H1 (cell line): ENCODE results near the gene DENND10. TPM values are rescaled to one million over a fixed set of nuclear protein-coding genes. Genes with fewer than 3 reads are reported as not detected.

Experiments used
- CTCF ChIA-PET: fragments of 300-600 bp; sonication (Branson Sonifier 250); formaldehyde crosslinking; loops from one replicate; lab custom pipeline; 2021; ENCODE audit not compliant: partially characterized antibody; lab: Charles Lee
- POLR2A ChIA-PET: fragments of 300-600 bp; sonication (Branson Sonifier 250); formaldehyde crosslinking; loops from one replicate; lab custom pipeline; 2021; ENCODE audit warnings: inconsistent platforms; ENCODE audit not compliant: partially characterized antibody; lab: Charles Lee
- DNase-seq, 2 experiments: peaks; one replicate each; pipeline versions ENCODE4 v3.0.0 to v3.0.0-alpha.2; 2010 to 2022; ENCODE audit warnings: low spot score in 2 of 2, low read depth in 1 of 2, mixed read lengths in 1 of 2
- FAIRE-seq: peaks from 2 replicates; lab custom pipeline; 2011; peaks lifted over from hg19 to GRCh38; lab: Jason Lieb, UNC
- H2AFZ ChIP-seq: 2 replicates; pipeline ENCODE4 v1.8.1; 2012; ENCODE audit warnings: low read length, inconsistent platforms
- H2AK5ac ChIP-seq: 2 replicates; pipeline ENCODE4 v1.6.1; 2013; ENCODE audit warnings: low read depth, low read length
- H2BK120ac ChIP-seq: replicated peaks from 2 replicates; pipeline ENCODE3; 2013; ENCODE audit warnings: low read depth, low read length, inconsistent platforms
- H2BK12ac ChIP-seq: 2 replicates; pipeline ENCODE4 v1.6.1; 2013; ENCODE audit warnings: low read depth, low read length
- H2BK15ac ChIP-seq: 2 replicates; pipeline ENCODE4 v1.6.1; 2013; ENCODE audit warnings: low read length
- H2BK20ac ChIP-seq: 2 replicates; pipeline ENCODE4 v1.6.1; 2013; ENCODE audit warnings: low read length
- H2BK5ac ChIP-seq: 2 replicates; pipeline ENCODE4 v1.6.1; 2013; ENCODE audit warnings: low read depth, low read length
- H3K14ac ChIP-seq: 2 replicates; pipeline ENCODE4 v1.6.1; 2013; ENCODE audit warnings: inconsistent platforms; ENCODE audit not compliant: insufficient read length
- H3K18ac ChIP-seq: 2 replicates; pipeline ENCODE4 v1.6.1; 2013; ENCODE audit warnings: low read length; ENCODE audit errors: extremely low read depth
- H3K23ac ChIP-seq: 2 replicates; pipeline ENCODE4 v1.6.1; 2013; ENCODE audit warnings: inconsistent platforms; ENCODE audit not compliant: insufficient read length
- H3K23me2 ChIP-seq: 2 replicates; pipeline ENCODE4 v1.6.1; 2013; ENCODE audit warnings: low read depth, low read length
- H3K27ac ChIP-seq: 2 replicates; pipeline ENCODE4 v1.6.1; 2011; ENCODE audit warnings: low read depth, low read length, inconsistent platforms
- H3K27me3 ChIP-seq, 4 experiments: replicated peaks in 1 of 4; 1 replicate in 1 of 4; 2 replicates in 3 of 4; pipeline versions ENCODE4 v1.6.1 to v1.8.1; 2011 to 2013; ENCODE audit warnings: low read length in 3 of 4, mild to moderate bottlenecking in 3 of 4, inconsistent platforms in 2 of 4, mixed read lengths in 2 of 4, moderate library complexity in 1 of 4; ENCODE audit not compliant: control insufficient read depth in 3 of 4, insufficient read depth in 3 of 4; ENCODE audit errors: extremely low read depth in 1 of 4
- H3K36me3 ChIP-seq, 4 experiments: 2 replicates each; pipeline versions ENCODE4 v1.6.1 to v1.8.1; 2011 to 2013; ENCODE audit warnings: mild to moderate bottlenecking in 4 of 4, low read length in 3 of 4, moderate library complexity in 2 of 4, control low read depth in 1 of 4, inconsistent platforms in 1 of 4; ENCODE audit not compliant: insufficient read depth in 4 of 4, control insufficient read depth in 2 of 4
- H3K4ac ChIP-seq: replicated peaks from 2 replicates; pipeline ENCODE3; 2013; ENCODE audit warnings: low read length, low read depth, mixed read lengths, inconsistent platforms; ENCODE audit not compliant: insufficient read length
- H3K4me1 ChIP-seq, 4 experiments: replicated peaks in 1 of 4; 1 replicate in 1 of 4; 2 replicates in 3 of 4; pipeline versions ENCODE4 v1.6.1 to v1.8.1; 2011 to 2013; ENCODE audit warnings: low read length in 3 of 4, inconsistent platforms in 2 of 4, mixed read lengths in 1 of 4; ENCODE audit not compliant: insufficient read depth in 4 of 4, control insufficient read depth in 3 of 4
- H3K4me2 ChIP-seq, 2 experiments: 2 replicates each; pipeline versions ENCODE4 v1.6.1 to v1.8.1; 2011 to 2013; ENCODE audit warnings: low read depth in 2 of 2, low read length in 2 of 2, control low read depth in 1 of 2, inconsistent platforms in 1 of 2, mild to moderate bottlenecking in 1 of 2; ENCODE audit not compliant: insufficient read depth in 1 of 2
- H3K4me3 ChIP-seq, 4 experiments: fragments of 200-600, 300-600 bp in 1 of 4; sonication (generic), shearing (Covaris generic), sonication (Bioruptor Twin) in 1 of 4; 2 replicates each; pipeline versions ENCODE4 v1.5.1 to v1.8.1; 2011 to 2016; ENCODE audit warnings: low read length in 4 of 4, low read depth in 3 of 4, control low read depth in 2 of 4, inconsistent platforms in 2 of 4, mild to moderate bottlenecking in 2 of 4, mixed read lengths in 1 of 4, moderate library complexity in 1 of 4; ENCODE audit not compliant: insufficient read depth in 2 of 4; ENCODE audit errors: extremely low read depth in 1 of 4
- H3K56ac ChIP-seq: replicated peaks from 2 replicates; pipeline ENCODE3; 2013; ENCODE audit warnings: low read depth, mild to moderate bottlenecking, mixed read lengths, low read length, inconsistent platforms; ENCODE audit not compliant: insufficient read length
- H3K79me1 ChIP-seq: 2 replicates; pipeline ENCODE4 v1.6.1; 2013; ENCODE audit warnings: low read depth, low read length, control low read depth
- H3K79me2 ChIP-seq, 2 experiments: 2 replicates each; pipeline versions ENCODE4 v1.6.1 to v1.8.1; 2012 to 2013; ENCODE audit warnings: low read length in 2 of 2, mild to moderate bottlenecking in 2 of 2, inconsistent platforms in 1 of 2; ENCODE audit not compliant: insufficient read depth in 2 of 2, control insufficient read depth in 1 of 2
- H3K9ac ChIP-seq, 4 experiments: replicated peaks in 1 of 4; 1 replicate in 1 of 4; 2 replicates in 3 of 4; pipeline versions ENCODE4 v1.6.1 to v1.8.1; 2011 to 2013; ENCODE audit warnings: low read depth in 3 of 4, low read length in 3 of 4, control low read depth in 2 of 4, mild to moderate bottlenecking in 2 of 4, moderate library complexity in 2 of 4, inconsistent platforms in 1 of 4; ENCODE audit errors: extremely low read depth in 1 of 4
- H3K9me3 ChIP-seq, 2 experiments: 2 replicates each; pipeline versions ENCODE4 v1.6.1 to v1.8.1; 2012 to 2013; ENCODE audit warnings: mild to moderate bottlenecking in 2 of 2, moderate library complexity in 2 of 2, control low read depth in 1 of 2, inconsistent platforms in 1 of 2, low read depth in 1 of 2, low read length in 1 of 2, mixed read lengths in 1 of 2; ENCODE audit not compliant: insufficient read depth in 2 of 2
- H4K20me1 ChIP-seq, 2 experiments: replicated peaks in 1 of 2; 2 replicates each; pipeline versions ENCODE3 to v1.8.1; 2011 to 2013; ENCODE audit warnings: inconsistent platforms in 2 of 2, low read length in 2 of 2, mild to moderate bottlenecking in 1 of 2; ENCODE audit not compliant: insufficient read depth in 2 of 2, control insufficient read depth in 1 of 2
- H4K5ac ChIP-seq: 2 replicates; pipeline ENCODE4 v1.6.1; 2013; ENCODE audit warnings: low read length, low read depth, mixed read lengths, inconsistent platforms; ENCODE audit not compliant: insufficient read length
- H4K8ac ChIP-seq: 2 replicates; pipeline ENCODE4 v1.8.0; 2013; ENCODE audit warnings: mild to moderate bottlenecking, moderate library complexity, low read length, inconsistent platforms; ENCODE audit not compliant: insufficient read depth; ENCODE audit errors: extremely low read depth
- H4K91ac ChIP-seq: replicated peaks from 2 replicates; pipeline ENCODE3; 2013; ENCODE audit warnings: low read length, mixed read lengths, inconsistent platforms; ENCODE audit not compliant: insufficient read length
- YY1 ChIP-seq: IDR thresholded peaks from 2 replicates; pipeline ENCODE4 v1.6.1; 2011; ENCODE audit warnings: low read depth, mild to moderate bottlenecking, low read length
- WGBS, 2 experiments: shearing (Covaris generic) in 1 of 2; methylation state at CpG; one replicate each; pipeline versions ENCODE4 v1.1.6 to v1.1.7; 2013 to 2015; ENCODE audit warnings: low lambda C conversion rate in 2 of 2, mixed read lengths in 2 of 2, inconsistent platforms in 1 of 2, low coverage in 1 of 2, missing lambda C conversion rate in 1 of 2; ENCODE audit not compliant: insufficient replicate concordance in 2 of 2, insufficient coverage in 1 of 2, insufficient read length in 1 of 2; ENCODE audit errors: extremely low coverage in 1 of 2, missing lambda C conversion rate in 1 of 2; 5-methylcytosine and 5-hydroxymethylcytosine counted together
- polyA plus RNA-seq, 7 experiments: library from polyadenylated mRNA; depleted of rRNA in 3 of 7; stranded (reverse) in 5 of 7; unstranded in 2 of 7; fragments of >200 nt in 5 of 7; fragments of 200-250 nt in 2 of 7; gene quantifications; 1 replicate in 5 of 7; 2 replicates in 1 of 7; 4 replicates in 1 of 7; pipeline versions ENCODE4 v1.2.1 to v1.2.3, GENCODE V29; 2011 to 2013; ENCODE audit warnings: missing spikeins in 2 of 7, mixed read lengths in 2 of 7
- total RNA-seq: library from RNA; stranded (reverse); fragmentation: NEBNext Ultra II Directional; extraction: Animal tissue kit (Norgen Biotek cat#: 25700); gene quantifications from 2 replicates; pipeline ENCODE4 v1.2.1, GENCODE V29; 2021

DENND10 gene
- total and polyA plus RNA-seq, 2 of the 8 experiments (the other 6 are each of a cell fraction or from before 2014, with no cell fraction given) = 49.3 to 64.4 TPM

DNA sequence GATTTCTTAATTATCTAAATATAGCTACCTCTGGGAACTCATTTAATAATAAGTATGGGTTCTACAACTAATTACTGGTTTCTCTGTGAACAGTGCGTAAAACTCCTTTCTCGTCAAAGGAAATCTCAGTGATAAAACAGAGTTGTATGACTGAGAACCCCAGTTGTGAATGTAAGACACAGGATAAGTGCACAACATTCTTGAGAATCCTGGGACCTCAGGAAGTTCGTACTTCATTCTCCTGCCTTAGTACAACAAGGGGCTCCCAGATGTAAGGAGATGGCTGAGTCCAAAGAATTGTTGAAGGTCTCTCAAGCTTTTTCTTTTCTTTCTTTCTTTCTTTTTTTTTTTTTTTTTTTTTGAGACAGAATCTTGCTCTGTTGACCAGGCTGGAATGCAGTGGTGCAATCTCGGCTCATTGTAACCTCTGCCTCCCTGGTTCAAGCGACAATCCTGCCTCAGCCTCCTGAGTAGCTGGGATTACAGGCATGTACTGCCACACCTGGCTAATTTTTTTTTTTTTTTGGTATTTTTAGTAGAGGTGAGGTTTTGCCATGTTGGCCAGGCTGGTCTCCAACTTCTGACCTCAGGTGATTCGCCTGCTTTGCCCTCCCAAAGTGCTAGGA lies 12.5 kb downstream of the DENND10 start:
- Histone ChIP-seq H2BK15ac (no peak overlapping the region), H4K91ac (no peak overlapping the region), H4K8ac (no peak overlapping the region; the same call in 1 of the 2 replicates), H2BK5ac (no peak overlapping the region), H2BK12ac (no peak overlapping the region), H2AFZ (no peak overlapping the region), H3K4me1 (no peaks in the 10 kb centered on the region), H3K23ac (no peak overlapping the region), H3K27ac (no peak overlapping the region), H3K18ac (no peak overlapping the region), H3K4me3 (no peak overlapping the region), H3K79me2 (no peaks in the 10 kb centered on the region), H3K36me3 (peaks cover 12 to 70% (median 37%) of the 10 kb centered on the region in 4 experiments), H2BK20ac (no peak overlapping the region), H3K56ac (no peak overlapping the region), H3K27me3 (no peaks in the 10 kb centered on the region), H3K9ac (no peak overlapping the region), H4K5ac (no peak overlapping the region), H3K23me2 (no peaks in the 10 kb centered on the region), H4K20me1 (peaks cover 0 to 4% of the 10 kb centered on the region in 2 experiments), H3K4me2 (no peak overlapping the region), H3K4ac (no peak overlapping the region), H3K14ac (no peak overlapping the region), H3K9me3 (no peaks in the 10 kb centered on the region), H3K79me1 (no peaks in the 10 kb centered on the region), H2BK120ac (no peak overlapping the region), H2AK5ac (no peak overlapping the region)
- FAIRE-seq = no peak
- ChIA-PET POLR2A (interaction anchor here (0.6 to 1.5 kb wide), 5 partner anchors 12 to 62 kb away, joined by 3 to 4 read pairs (median 3); partner anchors contain the start of genes EIF3A and SFXN4), CTCF (no interaction called here)
- WGBS, 2 experiments = 89% methylated on average over 6 of the region's 6 CpGs; no CpG with 5 or more reads in 1 of the 2 experiments
- DNase-seq = no peak
- no peak for TF ChIP-seq YY1
